ENCODE measurements around the gene C12orf60.

The C12orf60 gene

GRCh38 chr12:14776236-14776961 lies 27.1 kb upstream of the C12orf60 start:
- no peak for DNase-seq (ENCODE audit: low read depth in 3 of 3, low spot score in 1 of 3)

DNA sequence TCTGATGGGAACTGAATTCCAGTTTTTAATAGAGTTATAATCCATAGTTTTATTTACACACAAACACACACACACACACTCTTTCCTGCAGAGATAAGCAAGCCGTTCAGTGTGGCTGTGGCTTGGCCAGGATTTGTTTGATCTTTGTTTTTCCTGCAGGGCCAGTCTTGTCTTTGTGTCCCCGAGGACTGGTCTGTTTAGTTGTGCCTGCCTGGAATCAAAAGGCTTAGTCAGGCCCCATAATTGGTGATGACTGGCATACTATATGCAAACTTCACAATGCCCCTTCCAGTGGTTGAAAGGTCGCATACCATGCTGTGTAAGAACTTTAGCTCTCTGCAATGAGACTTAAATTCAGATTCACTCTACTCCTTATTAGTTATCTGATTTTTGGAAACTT lies 26.2 kb upstream of the C12orf60 start:
- DNase-seq (ENCODE audit: low read depth in 3 of 3, low spot score in 1 of 3), result no peak

GRCh38 chr12:14779834-14780233 lies 23.6 kb upstream of the C12orf60 start:
- DNase-seq (ENCODE audit: low read depth in 3 of 3, low spot score in 1 of 3), result no peak

DNA sequence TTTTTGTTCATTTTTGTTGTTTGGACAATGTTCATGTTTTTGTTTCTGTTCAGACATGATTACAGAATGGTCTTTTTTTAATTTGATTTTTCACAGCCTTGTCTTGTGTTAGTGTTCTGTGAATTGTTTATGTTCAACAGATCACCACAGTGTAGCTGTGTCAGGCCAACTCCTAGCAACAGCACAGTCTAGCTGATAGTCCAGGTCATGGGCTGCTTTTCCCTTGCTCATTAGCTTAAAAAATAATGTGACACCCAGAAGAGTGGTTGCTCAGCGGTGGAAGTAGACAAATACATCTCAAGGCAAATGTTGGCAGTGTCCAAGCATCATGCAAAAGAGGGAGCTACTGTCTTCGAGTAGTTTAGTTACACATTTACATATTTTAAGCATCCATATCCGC lies 22.6 kb upstream of the C12orf60 start:
- no peak for DNase-seq (ENCODE audit: low read depth in 3 of 3, low spot score in 1 of 3)

GRCh38 chr12:14781563-14781962 lies 21.9 kb upstream of the C12orf60 start:
- no peak for DNase-seq (ENCODE audit: low read depth in 3 of 3, low spot score in 1 of 3)

- no peak for DNase-seq (ENCODE audit: low read depth in 3 of 3, low spot score in 1 of 3)
These were observed 20.7 kb upstream of the C12orf60 start for GRCh38 chr12:14782756-14783155.

GRCh38 chr12:14784471-14784870 lies 19.0 kb upstream of the C12orf60 start:
- DNase-seq (ENCODE audit: low read depth in 3 of 3, low spot score in 1 of 3), result no peak

- DNase-seq (ENCODE audit: low read depth in 3 of 3, low spot score in 1 of 3), result no peak
These were observed 17.9 kb upstream of the C12orf60 start for GRCh38 chr12:14785568-14785967.

DNA sequence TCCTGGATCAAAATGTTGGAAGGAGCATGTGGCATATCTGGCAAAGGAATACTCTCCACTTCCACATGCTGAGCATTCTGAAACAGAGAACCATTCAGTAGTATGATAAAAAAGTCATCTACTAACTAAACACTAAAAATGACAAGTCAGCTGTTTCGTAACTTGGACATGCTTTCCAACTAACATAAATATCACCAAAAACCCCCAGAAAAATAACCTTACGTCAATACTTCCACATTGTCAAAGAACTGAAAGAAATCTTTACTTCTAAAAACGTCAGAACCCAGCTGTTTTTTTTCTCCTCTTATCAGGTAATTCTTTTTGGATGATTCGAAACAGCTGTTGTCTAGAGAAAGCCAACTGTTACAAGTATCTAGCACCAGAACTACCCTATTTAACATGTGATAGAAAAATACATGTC lies 8.4 kb upstream of the C12orf60 start:
- no peak for DNase-seq (ENCODE audit: low read depth in 3 of 3, low spot score in 1 of 3)

GRCh38 chr12:14802247-14802646 lies 1.2 kb upstream of the C12orf60 start:
- no peak for DNase-seq (ENCODE audit: low read depth in 3 of 3, low spot score in 1 of 3)

DNA sequence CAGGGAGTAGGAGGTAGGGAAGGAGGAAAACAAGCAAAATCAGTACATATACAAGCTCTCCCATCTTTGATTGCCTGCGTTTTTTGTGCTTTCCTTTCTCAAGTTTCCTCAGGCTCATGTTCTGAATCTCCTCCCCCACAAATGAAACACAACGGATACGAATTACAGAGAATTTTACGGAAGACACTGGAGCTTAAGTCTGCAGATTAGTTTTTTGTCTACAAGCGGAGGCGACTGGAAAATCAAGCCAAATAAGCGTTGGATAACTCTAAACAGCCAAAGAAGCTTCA lies 804 bp upstream of the C12orf60 start:
- no peak for DNase-seq (ENCODE audit: low read depth in 3 of 3, low spot score in 1 of 3)

GRCh38 chr12:14803830-14804160 lies 325 bp downstream of the C12orf60 start:
- no peak for DNase-seq (ENCODE audit: low read depth in 3 of 3, low spot score in 1 of 3)

- no peak for DNase-seq (ENCODE audit: low read depth in 3 of 3, low spot score in 1 of 3)
These were observed 6.9 kb downstream of the C12orf60 start for GRCh38 chr12:14810167-14810952.

GRCh38 chr12:14810953-14811483 lies 7.5 kb downstream of the C12orf60 start:
- DNase-seq (ENCODE audit: low read depth in 3 of 3, low spot score in 1 of 3), result no peak

DNA sequence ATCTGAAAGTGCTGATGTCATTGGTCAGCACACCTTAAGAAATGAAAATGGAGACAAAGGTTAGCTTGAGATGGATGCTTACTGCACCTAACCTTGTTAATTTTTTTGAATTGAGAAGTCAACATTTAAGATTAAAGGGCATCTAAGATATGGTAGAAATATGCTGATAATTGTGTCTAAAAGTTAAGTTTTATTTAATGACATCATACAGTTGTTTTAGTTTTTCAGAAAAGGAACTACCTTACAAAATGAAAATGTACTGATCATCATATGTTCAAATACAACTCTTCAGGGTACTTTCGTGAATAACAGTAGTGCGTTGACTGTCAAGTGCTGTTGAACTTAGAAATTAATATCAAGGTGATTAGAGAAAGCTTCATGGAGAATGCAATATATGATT lies 8.0 kb downstream of the C12orf60 start:
- DNase-seq (ENCODE audit: low read depth in 3 of 3, low spot score in 1 of 3), result no peak

DNA sequence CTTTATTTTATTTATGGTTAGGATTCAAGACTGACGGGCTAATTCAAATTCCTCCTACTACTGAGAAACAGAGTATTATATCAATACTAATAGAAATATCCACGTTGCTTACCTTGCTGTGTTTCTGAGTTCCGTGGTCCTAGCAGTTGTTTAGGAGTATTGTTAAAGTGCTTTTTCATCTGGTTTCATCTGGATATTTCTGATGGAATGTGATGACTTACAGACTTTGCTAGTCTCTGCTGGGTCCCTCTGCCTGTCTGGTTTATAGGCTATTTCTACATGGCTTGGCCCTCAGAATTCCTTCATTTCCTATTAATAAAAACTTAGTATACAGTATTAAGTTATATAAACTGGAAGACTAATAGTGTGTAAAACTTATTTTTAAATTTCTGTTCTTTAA lies 10.5 kb downstream of the C12orf60 start, which contains the start of gene SMCO3:
TSS of gene SMCO3 (minus strand) at position 169 of the 400 bp plus-strand sequence. CDS start 7,502 bp downstream, outside the sequence.
- DNase-seq (ENCODE audit: low read depth in 3 of 3, low spot score in 1 of 3), result no peak

GRCh38 chr12:14824012-14824634 lies 20.7 kb downstream of the C12orf60 start:
- DNase-seq (ENCODE audit: low read depth in 3 of 3, low spot score in 1 of 3), result no peak

GRCh38 chr12:14825256-14825655 lies 21.8 kb downstream of the C12orf60 start:
- no peak for DNase-seq (ENCODE audit: low read depth in 3 of 3, low spot score in 1 of 3)

DNA sequence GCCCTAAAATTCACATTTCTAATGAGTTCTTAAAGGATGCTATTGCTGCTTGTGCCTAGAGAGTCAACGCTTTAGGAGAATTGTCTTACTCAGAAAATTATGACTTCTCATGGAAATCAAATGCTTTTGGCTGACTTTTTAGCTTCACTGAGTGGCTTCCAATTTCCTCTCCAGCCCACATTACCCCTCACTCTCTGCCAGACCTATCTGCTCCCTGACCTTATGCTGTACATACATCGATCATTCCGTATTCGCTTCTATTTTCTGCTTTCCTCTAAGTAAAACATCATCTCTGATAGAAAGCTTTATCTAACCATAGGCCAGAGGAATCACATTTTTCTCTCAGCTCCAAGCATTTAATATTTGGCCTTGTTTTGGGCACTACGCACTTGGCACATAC lies 23.0 kb downstream of the C12orf60 start:
- DNase-seq (ENCODE audit: low read depth in 3 of 3, low spot score in 1 of 3), result no peak

DNA sequence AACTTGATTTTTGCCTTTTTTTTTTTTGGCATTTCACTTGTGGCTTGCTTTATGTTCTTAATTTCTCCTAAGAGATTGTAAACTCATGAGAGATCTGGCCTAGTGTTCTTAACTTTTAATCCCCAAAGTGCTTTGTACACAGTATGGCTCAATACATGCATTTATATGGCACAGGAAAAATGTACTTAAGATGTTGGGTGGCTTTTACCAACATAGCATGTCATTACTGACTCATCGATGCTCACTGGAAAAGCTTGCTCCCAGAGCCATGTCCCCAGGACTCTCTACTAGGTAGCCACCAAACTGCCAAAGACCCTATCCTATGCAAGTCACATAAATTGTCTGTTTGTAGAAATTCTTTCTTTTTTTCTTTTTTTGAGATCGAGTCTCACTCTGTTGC lies 23.6 kb downstream of the C12orf60 start:
- DNase-seq (ENCODE audit: low read depth in 3 of 3, low spot score in 1 of 3), result no peak

DNA sequence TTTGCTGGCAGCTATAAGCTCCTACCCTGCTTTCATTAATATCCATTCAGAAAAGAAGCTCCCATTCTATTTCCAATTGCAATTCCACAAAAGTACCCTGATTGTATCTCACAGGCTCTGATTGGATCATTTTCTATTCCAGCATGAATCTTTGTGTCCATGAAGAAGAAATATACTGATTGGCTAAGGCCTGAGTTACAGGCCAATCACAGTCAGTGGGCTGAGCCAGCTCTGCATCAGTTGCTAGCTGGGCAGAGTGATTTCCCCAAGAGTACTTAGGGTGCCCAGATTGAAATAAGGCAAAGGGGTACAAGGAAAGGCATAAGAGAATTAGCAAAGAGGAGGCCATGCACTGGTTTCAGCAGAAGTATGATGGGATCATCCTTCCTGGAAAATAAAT lies 25.4 kb downstream of the C12orf60 start:
- DNase-seq (ENCODE audit: low read depth in 3 of 3, low spot score in 1 of 3), result no peak

- no peak for DNase-seq (ENCODE audit: low read depth in 3 of 3, low spot score in 1 of 3)
These were observed 29.9 kb downstream of the C12orf60 start for GRCh38 chr12:14833336-14833735.
